Measurements from ENCODE around the gene PFKFB2. TPM values are rescaled to one million over a fixed set of nuclear protein-coding genes. Genes with fewer than 3 reads are reported as not detected.
A peak's percentile ranks its signal among the peaks of the same experiment; 100 is the strongest.

The PFKFB2 gene
- polyA plus RNA-seq: 8.7 to 13.9 TPM (median 12.2 TPM) in 3 replicates
- polyA plus RNA-seq (2011; ENCODE audit: low read depth): 36.2 TPM
- 7.0 and 10.5 TPM in 2 replicates for polyA plus RNA-seq (2011; cell fraction: cytosol; rRNA removed)
- 22.4 and 25.8 TPM in 2 replicates for polyA plus RNA-seq (2011; cell fraction: nucleus; rRNA removed)
- 9.1 and 34.8 TPM in 2 replicates for polyA plus RNA-seq (2012; ENCODE audit: low replicate concordance)
- 8.6 to 27.5 TPM (median 25.9 TPM) in 3 replicates for polyA minus RNA-seq
- polyA minus RNA-seq (2011; cell fraction: cytosol; rRNA and poly(A)+ RNA removed): 8.8 TPM
- polyA minus RNA-seq (2011; cell fraction: nucleus; rRNA and poly(A)+ RNA removed): 20.5 and 30.3 TPM in 2 replicates

- no peaks in the 10 kb centered on the region for H3K27me3 ChIP-seq (ENCODE audit: control insufficient read depth, extremely low read depth, insufficient read depth, low read length)
These were observed at the start of gene PFKFB2 for GRCh38 chr1:207052911-207053769. TSS of gene PFKFB2 (plus strand) at chr1:207053275. CDS start at chr1:207054718, 1,443 bp downstream.

More at GRCh38 chr1:207052911-207053769, at the start of gene PFKFB2:
- TF ChIP-seq EZH2 (IDR thresholded peaks at IDR 0.05; ENCODE audit: low read length) (no peak), CTCF (optimal IDR thresholded peaks at IDR 0.05 in 1 of 3, IDR thresholded peaks at IDR 0.05 in 1 of 3, conservative IDR thresholded peaks at IDR 0.05 in 1 of 3; ENCODE audit: extremely low read depth in 1 of 3, insufficient read depth in 2 of 3, low read length in 3 of 3) (peak in 2 of 3 experiments; percentile 9 to 31)
- Histone ChIP-seq H3K9me3 (ENCODE audit: control insufficient read depth, low read depth, low read length) (no peaks in the 10 kb centered on the region), H3K4me2 (ENCODE audit: control insufficient read depth, extremely low read depth, insufficient read depth, low read depth, low read length) (peak within 1 kb of the TSS; percentile 99), H3K27ac (ENCODE audit: control insufficient read depth, insufficient read depth, low read length) (peak within 1 kb of the TSS; percentile 97), H2AFZ (ENCODE audit: control insufficient read depth, low read length) (peak within 1 kb of the TSS; percentile 92), H3K9ac (ENCODE audit: control insufficient read depth, extremely low read depth, insufficient read depth, low read length) (peak within 1 kb of the TSS; percentile 97), H3K79me2 (ENCODE audit: control insufficient read depth, insufficient read depth, low read length) (peaks cover 26% of the 10 kb centered on the region), H3K4me1 (ENCODE audit: control insufficient read depth, extremely low read depth, insufficient read depth, low read length) (peaks cover 35% of the 10 kb centered on the region), H3K4me3 (ENCODE audit: control insufficient read depth in 2 of 3, extremely low read depth in 1 of 3, insufficient read depth in 2 of 3, low read depth in 1 of 3, low read length in 3 of 3) (peak within 1 kb of the TSS; percentile 66 to 90 (median 71)), H3K36me3 (ENCODE audit: control insufficient read depth in 2 of 2, extremely low read depth in 1 of 2, insufficient read depth in 2 of 2, low read length in 2 of 2) (peaks cover 6 to 12% of the 10 kb centered on the region in 2 experiments), H3K9me1 (ENCODE audit: control insufficient read depth, extremely low read depth, insufficient read depth, low read length) (no peaks in the 10 kb centered on the region), H4K20me1 (ENCODE audit: control insufficient read depth, extremely low read depth, insufficient read depth, low read length) (no peaks in the 10 kb centered on the region)
- DNase-seq (ENCODE audit: low read depth, low spot score) (peak; percentile 96), FAIRE-seq (no peak)
- dilution Hi-C loops (cut with MboI; ENCODE audit: extremely low pct_ligation_motif_present, low sequenced_read_pairs): no loop called here
